ENCODE measurements around the gene ZNF808. TPM values are rescaled to one million over a fixed set of nuclear protein-coding genes. Genes with fewer than 3 reads are reported as not detected.
A peak's percentile ranks its signal among the peaks of the same experiment; 100 is the strongest.
"Not testable (repeated sequence)": the region's sequence is repeated elsewhere in the genome, so short reads cannot be mapped to it uniquely, and the experiment has no call there.

ZNF808 gene
- total RNA-seq, 1 donor from 2014 or later, result 41.6 TPM

DNA sequence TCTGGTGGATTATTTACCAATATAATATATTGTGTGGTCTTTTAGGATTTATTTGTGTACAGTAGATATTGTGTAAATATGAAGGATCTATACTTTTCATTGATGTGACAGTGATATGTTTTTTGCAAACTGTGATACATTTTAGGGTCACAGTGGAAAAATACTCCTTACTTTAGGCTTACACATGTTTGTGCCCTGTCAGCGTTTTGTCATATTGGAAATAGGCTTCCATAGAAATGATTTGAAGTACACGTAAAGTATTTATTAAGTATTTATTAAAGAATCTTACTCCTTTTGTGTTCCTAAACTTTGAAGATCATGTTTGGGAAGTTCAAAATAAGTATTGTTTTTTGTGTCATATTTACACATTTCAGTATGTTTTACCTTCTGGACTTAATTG is 5.0 kb downstream of the ZNF808 start:
- Mint-ChIP-seq H3K27ac (no peak overlapping the region), H3K27me3 (peaks cover 10% of the 10 kb centered on the region), H3K4me1 (ENCODE audit: low read depth) (peaks cover 22% of the 10 kb centered on the region), H3K9me3 (ENCODE audit: low read depth) (no peaks in the 10 kb centered on the region), H3K4me3 (ENCODE audit: low read depth) (no peak overlapping the region), H3K36me3 (ENCODE audit: insufficient read depth) (peaks cover 8% of the 10 kb centered on the region)
- no peak for DNase-seq (ENCODE audit: low spot score, unreplicated experiment)
- TF ChIP-seq, protein P1, sequence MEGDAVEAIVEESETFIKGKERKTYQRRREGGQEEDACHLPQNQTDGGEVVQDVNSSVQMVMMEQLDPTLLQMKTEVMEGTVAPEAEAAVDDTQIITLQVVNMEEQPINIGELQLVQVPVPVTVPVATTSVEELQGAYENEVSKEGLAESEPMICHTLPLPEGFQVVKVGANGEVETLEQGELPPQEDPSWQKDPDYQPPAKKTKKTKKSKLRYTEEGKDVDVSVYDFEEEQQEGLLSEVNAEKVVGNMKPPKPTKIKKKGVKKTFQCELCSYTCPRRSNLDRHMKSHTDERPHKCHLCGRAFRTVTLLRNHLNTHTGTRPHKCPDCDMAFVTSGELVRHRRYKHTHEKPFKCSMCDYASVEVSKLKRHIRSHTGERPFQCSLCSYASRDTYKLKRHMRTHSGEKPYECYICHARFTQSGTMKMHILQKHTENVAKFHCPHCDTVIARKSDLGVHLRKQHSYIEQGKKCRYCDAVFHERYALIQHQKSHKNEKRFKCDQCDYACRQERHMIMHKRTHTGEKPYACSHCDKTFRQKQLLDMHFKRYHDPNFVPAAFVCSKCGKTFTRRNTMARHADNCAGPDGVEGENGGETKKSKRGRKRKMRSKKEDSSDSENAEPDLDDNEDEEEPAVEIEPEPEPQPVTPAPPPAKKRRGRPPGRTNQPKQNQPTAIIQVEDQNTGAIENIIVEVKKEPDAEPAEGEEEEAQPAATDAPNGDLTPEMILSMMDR (IDR thresholded peaks at IDR 0.05; ENCODE audit: unreplicated experiment), result no peak

DNA sequence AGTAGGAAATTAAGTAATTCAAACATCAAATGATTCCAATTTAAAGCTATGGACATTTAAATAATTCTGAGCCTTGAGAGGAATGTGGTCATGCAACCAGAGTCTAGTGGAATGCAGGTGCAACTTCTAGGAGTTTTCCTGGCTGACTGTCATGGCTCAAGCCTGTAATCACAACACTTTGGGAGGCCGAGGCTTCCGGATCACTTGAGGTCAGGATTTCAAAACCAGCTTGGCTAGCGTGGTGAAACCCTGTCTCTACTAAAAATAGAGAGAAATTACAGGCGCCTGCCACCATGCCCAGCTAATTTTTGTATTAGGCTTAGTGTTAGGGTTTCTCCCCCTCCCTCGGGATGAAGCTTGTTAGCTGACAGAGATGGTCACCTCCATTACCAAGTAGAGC is 6.4 kb downstream of the ZNF808 start:
- no peak overlapping the region for H3K27ac Mint-ChIP-seq
- H3K36me3 Mint-ChIP-seq (ENCODE audit: insufficient read depth), result peaks cover 8% of the 10 kb centered on the region
- no peak for DNase-seq (ENCODE audit: low spot score, unreplicated experiment)
- H3K9me3 Mint-ChIP-seq (ENCODE audit: low read depth), result no peaks in the 10 kb centered on the region
- H3K27me3 Mint-ChIP-seq, result peaks cover 10% of the 10 kb centered on the region
- H3K4me1 Mint-ChIP-seq (ENCODE audit: low read depth), result peaks cover 13% of the 10 kb centered on the region
- H3K4me3 Mint-ChIP-seq (ENCODE audit: low read depth), result no peak overlapping the region
- TF ChIP-seq, protein P1 (IDR thresholded peaks at IDR 0.05; ENCODE audit: unreplicated experiment), result no peak

DNA sequence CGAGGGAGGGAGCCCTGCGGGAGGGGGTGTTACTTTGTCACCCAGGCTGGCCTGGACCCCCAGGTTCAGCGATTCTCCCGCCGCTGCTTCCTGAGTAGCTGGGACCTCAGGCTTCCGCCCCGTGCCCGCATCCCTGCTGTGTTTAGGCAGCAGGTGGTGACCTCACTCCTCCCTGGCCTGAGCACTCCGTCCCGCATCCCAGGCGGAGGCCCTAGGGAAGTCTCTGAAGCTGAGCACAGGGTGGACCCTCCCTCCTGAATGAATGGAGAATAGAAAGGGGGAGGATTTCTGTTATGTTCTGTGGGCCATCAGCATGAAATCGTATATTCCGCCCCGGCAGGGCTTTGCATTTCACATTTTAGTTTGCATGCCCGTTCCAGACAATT is 7.9 kb downstream of the ZNF808 start:
- peak overlapping the region; percentile 81 for H3K4me3 Mint-ChIP-seq (ENCODE audit: low read depth)
- not testable (repeated sequence) for DNase-seq (ENCODE audit: low spot score, unreplicated experiment); H3K9me3 Mint-ChIP-seq (ENCODE audit: low read depth); H3K27me3 Mint-ChIP-seq; H3K27ac Mint-ChIP-seq
- H3K4me1 Mint-ChIP-seq (ENCODE audit: low read depth), result peaks cover 13% of the 10 kb centered on the region
- peaks cover 11% of the 10 kb centered on the region for H3K36me3 Mint-ChIP-seq (ENCODE audit: insufficient read depth)

- TF ChIP-seq, protein P1 (IDR thresholded peaks at IDR 0.05; ENCODE audit: unreplicated experiment), result peak; percentile 35
- peaks cover 13% of the 10 kb centered on the region for H3K4me1 Mint-ChIP-seq (ENCODE audit: low read depth)
- H3K9me3 Mint-ChIP-seq (ENCODE audit: low read depth), result no peaks in the 10 kb centered on the region
- peak; percentile 79 for DNase-seq (ENCODE audit: low spot score, unreplicated experiment)
- peaks cover 12% of the 10 kb centered on the region for H3K36me3 Mint-ChIP-seq (ENCODE audit: insufficient read depth)
- H3K27me3 Mint-ChIP-seq, result peaks cover 10% of the 10 kb centered on the region
- H3K4me3 Mint-ChIP-seq (ENCODE audit: low read depth), result peak overlapping the region; percentile 81
- peak overlapping the region; percentile 83 for H3K27ac Mint-ChIP-seq
Observed at GRCh38 chr19:52535771-52536447, 8.4 kb downstream of the ZNF808 start.

GRCh38 chr19:52536448-52536800 is 9.0 kb downstream of the ZNF808 start:
- Mint-ChIP-seq H3K9me3 (ENCODE audit: low read depth) (no peaks in the 10 kb centered on the region), H3K36me3 (ENCODE audit: insufficient read depth) (peaks cover 12% of the 10 kb centered on the region), H3K27ac (peak overlapping the region; percentile 83), H3K4me1 (ENCODE audit: low read depth) (peaks cover 13% of the 10 kb centered on the region), H3K4me3 (ENCODE audit: low read depth) (peak overlapping the region; percentile 81), H3K27me3 (peaks cover 10% of the 10 kb centered on the region)
- no peak for DNase-seq (ENCODE audit: low spot score, unreplicated experiment)
- TF ChIP-seq, protein P1 (IDR thresholded peaks at IDR 0.05; ENCODE audit: unreplicated experiment), result no peak

GRCh38 chr19:52538815-52539214 is 11.3 kb downstream of the ZNF808 start:
- not testable (repeated sequence) for DNase-seq (ENCODE audit: low spot score, unreplicated experiment); H3K27me3 Mint-ChIP-seq; H3K4me3 Mint-ChIP-seq (ENCODE audit: low read depth); H3K9me3 Mint-ChIP-seq (ENCODE audit: low read depth); H3K27ac Mint-ChIP-seq
- Mint-ChIP-seq H3K4me1 (ENCODE audit: low read depth) (peaks cover 11% of the 10 kb centered on the region), H3K36me3 (ENCODE audit: insufficient read depth) (peaks cover 15% of the 10 kb centered on the region)

DNA sequence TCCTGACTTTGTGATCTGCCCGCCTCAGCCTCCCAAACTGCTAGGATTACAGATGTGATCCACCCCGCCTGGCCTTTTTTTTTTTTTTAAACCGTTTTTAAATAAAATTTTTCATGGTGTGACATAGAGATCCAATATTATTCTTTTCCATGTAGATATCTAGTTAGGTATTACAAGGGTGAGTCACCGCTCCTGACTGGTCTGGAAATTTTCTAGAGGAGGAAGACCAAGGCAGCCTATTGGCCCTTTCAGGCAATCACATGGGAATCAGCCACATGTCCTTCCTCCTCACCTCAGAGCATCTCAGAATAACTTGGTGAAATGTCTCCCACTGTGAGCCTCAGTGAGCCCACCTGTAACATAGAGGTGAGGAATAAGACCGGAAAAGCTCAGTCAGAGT is 13.7 kb downstream of the ZNF808 start:
- DNase-seq (ENCODE audit: low spot score, unreplicated experiment); H3K4me1 Mint-ChIP-seq (ENCODE audit: low read depth); H3K27me3 Mint-ChIP-seq; H3K4me3 Mint-ChIP-seq (ENCODE audit: low read depth); H3K27ac Mint-ChIP-seq; H3K9me3 Mint-ChIP-seq (ENCODE audit: low read depth): not testable (repeated sequence)
- H3K36me3 Mint-ChIP-seq (ENCODE audit: insufficient read depth), result peaks cover 17% of the 10 kb centered on the region

All from progenitor cell of endocrine pancreas (in vitro differentiated cells).